Tongue (tissue), 2 donors: ENCODE data around the gene SEPTIN10. TPM values are rescaled to one million over a fixed set of nuclear protein-coding genes. Genes with fewer than 3 reads are reported as not detected.
A peak's percentile ranks its signal among the peaks of the same experiment; 100 is the strongest.
"Not testable (repeated sequence)": the region's sequence is repeated elsewhere in the genome, so short reads cannot be mapped to it uniquely, and the experiment has no call there.

Experiments used
- DNase-seq: peaks from one replicate; pipeline ENCODE4 v3.0.0-alpha.2; 2015
- total RNA-seq: library from RNA; depleted of rRNA; stranded (reverse); fragments of >200 nt; gene quantifications from one replicate; pipeline ENCODE4 v1.2.3, GENCODE V29; 2014

Gene SEPTIN10
- total RNA-seq, 1 donor from 2014 or later, result 113 TPM

DNA sequence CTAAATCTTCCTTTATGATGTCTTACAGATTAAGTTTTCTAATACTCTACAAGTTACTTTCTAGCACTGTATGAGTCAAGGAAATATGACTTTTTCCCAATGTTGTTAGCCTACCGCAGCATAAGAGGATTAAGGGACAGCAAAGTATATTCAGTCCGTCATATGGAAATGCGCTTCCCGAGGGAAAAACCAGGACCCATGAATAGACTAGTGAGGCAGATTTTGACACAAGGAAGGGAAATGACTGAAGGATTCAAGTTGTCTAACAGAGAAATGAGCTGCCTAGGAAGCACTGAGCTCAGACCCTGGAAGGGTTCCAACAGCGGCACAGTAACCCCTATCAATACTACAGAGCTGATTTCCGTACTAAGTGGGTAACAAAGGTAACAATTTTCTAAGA, 12.0 kb downstream of the SEPTIN10 start:
- no peak for DNase-seq

DNA sequence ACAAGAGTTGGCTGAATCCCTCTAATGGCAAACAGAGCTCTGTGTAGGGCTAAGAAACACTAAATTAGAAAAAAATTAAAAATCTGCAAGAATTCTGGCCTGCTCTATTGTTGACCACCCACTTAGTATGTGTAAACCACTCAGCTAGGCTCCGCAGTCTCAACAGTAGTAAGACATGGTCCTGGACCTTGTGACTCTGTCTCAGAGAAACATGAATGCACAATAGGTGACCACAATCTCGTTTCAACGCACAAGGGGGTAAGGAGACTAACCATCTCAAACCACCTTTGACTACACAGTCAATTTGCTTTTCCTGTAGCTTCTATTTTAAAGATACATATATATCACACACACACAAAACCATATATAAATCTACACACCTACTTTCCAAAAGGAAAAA, 16.5 kb downstream of the SEPTIN10 start:
- DNase-seq, result no peak

- DNase-seq, result no peak
Measured at GRCh38 chr2:109595644-109596043, 18.1 kb downstream of the SEPTIN10 start.

DNA sequence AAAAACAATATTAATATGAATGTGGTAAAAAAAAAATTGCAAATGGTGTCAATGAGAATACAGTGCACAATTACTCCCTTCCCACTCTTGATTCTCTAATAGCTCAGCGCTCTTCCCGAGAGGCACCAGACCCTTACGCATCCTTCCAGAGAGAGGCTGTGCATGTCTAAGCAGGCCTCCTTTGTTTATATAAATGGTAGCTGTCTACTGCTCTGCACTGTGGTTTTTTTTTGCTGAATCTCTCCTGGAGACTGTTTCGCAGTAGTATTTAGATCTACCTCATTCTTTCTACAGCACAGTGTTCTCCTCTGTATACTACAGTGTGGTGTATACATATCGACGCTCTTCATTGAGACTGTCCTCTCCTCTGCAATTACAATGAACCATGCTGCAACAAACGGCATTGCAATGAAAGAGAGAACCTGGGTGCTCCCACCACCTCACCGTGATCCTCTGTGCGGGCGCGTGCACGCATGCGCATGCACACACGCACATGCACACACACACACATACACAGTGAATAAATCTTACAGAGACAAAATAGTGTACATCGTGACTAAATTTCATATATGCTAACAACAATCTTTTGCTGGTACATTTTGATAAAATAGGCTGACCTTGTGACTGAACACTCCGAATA, 19.4 kb downstream of the SEPTIN10 start:
- DNase-seq, result no peak

DNA sequence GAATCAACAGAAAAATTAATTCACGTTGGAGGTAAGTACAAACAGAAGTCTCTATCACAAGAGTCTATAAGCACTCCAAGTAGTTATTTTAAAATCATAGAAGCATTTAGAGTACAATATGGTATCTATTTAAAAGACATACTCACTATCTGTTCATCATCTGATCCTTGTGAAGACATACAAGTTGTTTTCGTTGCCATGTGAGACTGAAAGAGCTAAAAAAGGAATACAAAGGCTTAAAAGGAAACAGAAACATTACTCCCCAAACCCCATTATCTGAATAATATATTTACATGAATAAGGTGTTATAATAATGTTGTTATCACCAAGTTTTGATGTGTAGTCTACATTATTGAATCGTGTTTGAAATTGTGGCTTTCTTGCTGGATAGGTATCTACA, 20.9 kb downstream of the SEPTIN10 start:
- no peak for DNase-seq

GRCh38 chr2:109591206-109591605, 22.6 kb downstream of the SEPTIN10 start:
- no peak for DNase-seq

DNA sequence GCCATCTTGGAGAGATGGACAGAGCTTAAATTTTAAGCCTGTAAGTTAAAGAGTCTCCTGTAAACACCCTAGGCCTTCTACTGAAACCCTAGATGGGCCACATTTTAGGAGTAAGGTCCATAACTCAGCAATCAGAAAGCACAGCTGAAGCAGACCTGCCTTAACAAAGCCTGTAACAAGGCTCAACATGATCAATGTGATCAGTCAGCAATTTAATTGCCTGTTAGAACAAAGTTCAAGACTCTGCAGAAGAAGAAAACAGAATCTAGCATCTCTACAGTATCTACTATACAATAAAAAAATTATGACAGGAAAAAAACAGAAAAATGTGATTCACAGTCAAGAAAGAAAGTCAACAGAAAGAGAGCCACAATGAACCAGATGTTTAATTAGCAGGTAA, 27.1 kb downstream of the SEPTIN10 start:
- DNase-seq, result no peak

DNA sequence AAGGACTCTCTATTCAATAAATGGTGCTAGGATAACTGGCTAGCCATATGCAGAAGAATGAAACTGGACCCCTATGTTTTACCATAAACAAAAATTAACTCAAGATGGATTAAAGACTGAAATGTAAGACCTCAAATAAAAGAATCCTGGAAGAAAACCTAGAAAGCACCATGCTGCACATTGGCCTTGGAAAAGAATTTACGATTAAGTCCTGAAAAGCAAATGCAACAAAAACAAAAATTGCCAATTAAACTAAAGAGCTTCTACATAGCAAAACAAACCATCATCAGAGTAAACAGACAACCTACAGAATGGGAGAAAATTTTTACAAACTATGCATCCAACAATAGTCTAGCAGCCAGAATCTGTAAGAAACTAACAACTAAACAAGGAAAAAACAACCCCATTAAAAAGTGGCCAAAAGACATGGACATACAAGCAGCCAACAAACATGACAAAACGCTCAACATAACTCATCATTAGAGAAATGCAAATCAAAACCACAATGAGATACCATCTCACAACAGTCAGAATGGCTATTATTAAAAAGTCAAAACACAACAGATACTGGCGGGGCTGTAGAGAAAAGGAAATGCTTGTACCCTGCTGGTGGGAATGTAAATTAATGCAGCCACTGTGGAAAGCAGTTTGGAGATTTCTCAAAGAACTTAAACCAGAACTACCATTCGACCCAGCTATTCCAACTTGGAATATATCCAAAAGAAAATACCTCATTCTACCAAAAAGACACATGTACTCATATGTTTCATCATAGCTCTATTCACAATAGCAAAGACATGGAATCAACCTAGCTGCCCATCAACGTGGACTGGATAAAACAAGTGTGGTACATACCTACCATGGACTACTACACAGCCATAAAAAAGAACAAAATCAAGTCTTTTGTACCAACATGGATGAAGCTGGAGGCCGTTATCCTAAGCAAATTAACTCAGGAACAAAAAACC, 30.6 kb downstream of the SEPTIN10 start:
- DNase-seq, result no peak

DNA sequence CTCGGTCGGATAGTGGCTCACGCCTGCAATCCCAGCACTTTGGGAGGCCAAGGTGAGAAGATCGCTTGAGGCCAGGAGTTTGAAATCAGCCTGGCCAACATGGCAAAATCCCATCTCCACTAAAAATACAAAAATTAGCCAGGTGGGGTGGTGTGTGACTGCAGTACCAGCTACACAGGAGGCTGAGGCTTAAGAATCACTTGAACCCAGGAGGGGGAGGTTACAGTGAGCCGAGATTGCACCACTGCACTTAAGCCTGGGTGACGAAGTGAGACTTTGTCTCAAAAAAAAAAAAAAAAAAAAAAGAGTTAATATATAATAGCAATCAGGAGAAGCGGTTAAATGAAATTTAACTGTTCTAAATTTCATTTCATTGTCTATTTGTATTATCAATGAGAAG, 36.1 kb downstream of the SEPTIN10 start:
- DNase-seq, result not testable (repeated sequence)

- DNase-seq, result no peak
Measured at GRCh38 chr2:109575373-109575772, 38.4 kb downstream of the SEPTIN10 start.

- no peak for DNase-seq
Measured at GRCh38 chr2:109563980-109564550, 49.7 kb downstream of the SEPTIN10 start.

GRCh38 chr2:109563288-109563687, 50.5 kb downstream of the SEPTIN10 start:
- DNase-seq, result peak; percentile 13

DNA sequence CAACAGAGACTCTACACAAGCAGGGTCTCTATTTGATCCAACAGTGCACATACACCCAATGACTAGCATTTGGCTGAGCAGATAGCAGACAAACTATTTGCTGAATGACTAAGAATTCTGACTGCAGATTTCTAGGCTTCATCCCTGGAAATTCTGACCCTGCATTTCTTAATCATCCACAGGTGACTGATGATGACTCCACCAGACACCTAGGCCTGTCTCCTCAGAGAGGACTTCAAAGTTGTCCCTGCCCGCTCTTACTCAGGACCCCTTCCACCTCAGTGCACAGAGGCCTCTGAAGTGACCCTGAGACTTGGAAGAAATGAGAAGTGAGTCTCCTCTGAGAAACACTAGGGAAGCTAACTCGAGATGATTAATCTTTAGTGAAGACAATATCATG, 51.3 kb downstream of the SEPTIN10 start:
- DNase-seq, result no peak

DNA sequence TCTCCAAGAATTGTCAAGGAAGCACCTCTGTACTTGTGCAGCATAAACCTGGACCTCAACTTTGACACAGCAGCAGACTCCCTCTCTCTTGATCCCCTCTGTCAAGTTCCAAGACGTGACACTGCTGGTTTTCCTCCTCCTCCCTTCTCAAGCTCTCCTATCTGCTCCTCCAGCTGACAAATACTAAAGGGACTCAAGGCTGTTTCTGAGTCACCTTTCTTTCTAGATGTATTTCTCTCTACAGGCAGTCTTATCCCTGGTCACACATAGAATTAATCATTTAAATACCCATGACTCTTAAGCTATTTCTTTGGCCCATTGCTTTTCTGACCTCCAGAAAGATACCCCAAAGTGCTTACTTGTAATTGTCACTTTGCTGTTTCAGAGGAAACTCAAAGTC, 53.5 kb downstream of the SEPTIN10 start:
- no peak for DNase-seq

GRCh38 chr2:109558076-109558882, 55.5 kb downstream of the SEPTIN10 start:
- DNase-seq, result no peak

DNA sequence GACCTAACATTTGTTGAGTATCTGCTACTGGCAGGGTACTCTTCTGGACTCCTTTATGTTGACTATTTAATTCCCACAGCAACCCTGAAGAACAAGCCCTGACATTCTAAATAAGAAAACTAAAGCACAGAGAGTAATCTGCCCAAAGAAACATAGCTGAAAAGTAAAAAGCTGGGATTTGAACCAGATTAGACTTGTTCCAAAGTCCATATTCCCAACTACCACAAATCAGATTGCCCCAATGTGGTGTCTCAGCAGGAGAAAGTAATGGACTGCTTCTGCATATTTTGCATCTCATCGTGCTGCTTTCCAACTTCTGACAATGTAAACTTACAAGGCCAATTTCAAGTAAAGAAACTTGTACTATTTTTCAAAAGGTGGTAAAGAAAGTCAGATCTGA, 56.5 kb downstream of the SEPTIN10 start:
- DNase-seq, result no peak

GRCh38 chr2:109555346-109555900, 58.3 kb downstream of the SEPTIN10 start:
- no peak for DNase-seq

GRCh38 chr2:109554758-109555157, 59.0 kb downstream of the SEPTIN10 start:
- no peak for DNase-seq

DNA sequence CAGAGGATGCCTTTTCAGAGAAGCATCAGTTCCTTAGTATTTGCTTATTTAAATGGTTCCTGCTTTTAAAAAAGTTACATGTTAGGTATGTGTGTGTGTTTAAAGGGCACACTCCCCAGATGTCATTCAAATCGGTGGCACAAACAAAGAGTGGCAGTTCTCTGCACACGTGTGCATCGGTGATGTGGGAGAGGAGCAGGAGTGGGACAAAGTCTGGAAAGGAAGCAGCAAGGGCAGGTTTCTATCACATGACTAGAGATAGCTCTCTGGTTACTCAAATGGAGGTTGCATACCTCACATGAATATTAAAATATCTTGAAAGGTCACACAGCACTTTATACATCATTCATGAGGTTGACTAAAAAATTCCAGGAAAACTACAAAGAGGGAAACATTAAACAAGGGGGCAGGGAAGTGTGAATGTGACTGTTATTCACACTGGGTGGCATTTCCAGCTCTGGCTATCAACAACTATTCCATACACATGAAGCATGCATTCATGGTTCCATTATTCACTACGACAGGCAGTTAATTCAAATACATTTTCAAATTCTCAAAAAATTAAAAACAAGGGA, 64.7 kb downstream of the SEPTIN10 start:
- no peak for DNase-seq

DNA sequence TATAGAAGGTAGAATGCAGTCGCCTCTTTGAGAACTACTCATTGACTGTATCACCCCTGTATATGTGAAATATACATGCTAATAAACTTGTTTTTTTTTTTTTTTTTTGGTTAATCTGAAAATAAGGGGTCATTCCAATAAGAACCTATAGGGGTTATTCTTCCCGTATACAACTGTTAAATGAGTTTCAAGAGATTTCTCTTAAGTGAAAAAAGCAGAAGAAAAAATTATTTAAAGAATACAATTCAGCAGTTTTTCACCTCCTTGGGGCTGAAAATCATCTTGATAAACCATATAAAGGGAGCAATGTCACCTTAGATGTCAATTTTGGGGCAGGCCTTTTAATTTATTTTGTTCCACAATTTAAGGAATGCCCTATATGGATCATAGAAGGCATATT, 66.5 kb downstream of the SEPTIN10 start:
- no peak for DNase-seq

DNA sequence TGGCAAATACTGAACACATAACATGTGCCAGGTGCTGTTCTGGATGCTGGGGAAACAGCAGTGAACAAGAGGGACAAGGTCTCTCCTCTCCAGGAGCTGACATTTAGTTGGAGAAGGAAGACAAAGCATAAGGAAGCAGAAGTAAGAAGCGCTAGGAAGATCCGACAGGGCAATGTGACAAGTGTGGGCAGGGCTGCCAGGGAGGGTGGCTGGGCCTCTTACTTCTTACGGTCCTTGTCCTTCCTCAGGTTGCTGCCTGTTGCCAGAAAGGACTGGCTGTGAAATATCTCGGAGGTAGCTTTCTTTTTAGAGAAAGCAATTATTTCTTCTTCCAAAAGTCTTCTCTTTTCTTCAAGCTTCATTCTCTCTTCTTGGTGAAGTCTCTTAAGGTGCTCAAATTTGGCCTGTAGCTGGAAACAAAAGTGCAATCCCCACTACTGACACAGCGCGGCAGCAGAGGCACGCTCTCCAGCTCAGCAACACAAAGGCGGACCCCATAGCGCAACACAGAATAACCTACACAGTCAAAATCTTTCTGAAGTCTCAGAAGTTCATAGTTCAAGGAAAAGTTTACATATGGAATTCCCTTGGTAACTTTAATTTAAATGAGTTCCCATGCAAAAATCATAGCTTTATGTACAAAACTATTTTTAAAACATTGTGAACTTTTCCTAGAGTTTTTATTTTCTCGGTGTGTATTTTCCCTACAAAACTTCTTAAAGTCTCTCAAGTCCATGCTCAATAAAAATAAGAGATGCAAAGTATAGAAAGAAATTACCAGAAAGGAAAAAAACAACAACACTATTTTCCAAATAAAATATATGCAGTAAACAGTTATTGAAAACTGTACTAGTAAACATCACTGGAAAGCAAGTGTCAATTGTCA, 67.7 kb downstream of the SEPTIN10 start:
- DNase-seq, result peak; percentile 90
